NCI-H1417 treated with DMSO at 0.1 percent for 48 hours (cell line): ENCODE results near the gene UBR1.
"Not testable (repeated sequence)": the region's sequence is repeated elsewhere in the genome, so short reads cannot be mapped to it uniquely, and the experiment has no call there.

Experiments
- DNase-seq: peaks from one replicate; lab custom pipeline; 2025; lab: John Stamatoyannopoulos, UW

Gene UBR1

DNA sequence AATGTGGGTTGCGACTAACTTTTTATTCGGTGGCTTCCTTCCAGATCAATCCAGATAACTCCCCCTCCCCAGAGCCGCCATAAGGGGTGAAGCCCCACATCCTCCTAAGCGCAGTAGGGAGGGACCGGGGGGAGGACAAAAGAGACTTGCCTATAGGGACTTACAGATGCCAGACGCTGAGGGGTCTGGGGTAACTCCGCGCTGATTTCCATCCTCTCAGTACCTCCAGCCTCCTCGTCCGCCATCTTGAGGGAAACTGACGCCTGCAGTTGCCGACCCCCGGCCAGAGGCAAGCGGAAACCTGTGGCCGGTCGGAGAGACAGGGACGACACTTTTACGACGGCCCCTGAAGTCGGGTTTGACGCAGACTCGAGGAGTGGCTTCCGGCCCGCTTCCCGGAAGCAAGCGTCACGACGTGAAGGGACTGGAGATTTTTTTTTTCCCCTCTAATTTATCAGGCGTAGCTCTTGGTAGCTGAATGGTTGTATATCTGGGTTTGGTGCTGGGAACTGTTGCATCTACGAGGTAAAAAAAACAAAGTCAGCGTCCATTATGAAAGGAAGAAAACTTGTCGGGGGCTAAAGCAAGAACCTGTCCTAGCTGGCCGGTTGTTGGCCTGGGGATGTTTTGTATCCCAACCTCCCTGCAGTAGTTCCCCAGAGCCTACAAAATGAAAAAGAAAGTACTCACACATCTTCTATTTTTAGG is at the start of gene UBR1:
UBR1 (minus strand) TSS at position 261 of the 708 bp plus-strand sequence; CDS start at position 245, 16 bp downstream.
- DNase-seq = no peak

DNA sequence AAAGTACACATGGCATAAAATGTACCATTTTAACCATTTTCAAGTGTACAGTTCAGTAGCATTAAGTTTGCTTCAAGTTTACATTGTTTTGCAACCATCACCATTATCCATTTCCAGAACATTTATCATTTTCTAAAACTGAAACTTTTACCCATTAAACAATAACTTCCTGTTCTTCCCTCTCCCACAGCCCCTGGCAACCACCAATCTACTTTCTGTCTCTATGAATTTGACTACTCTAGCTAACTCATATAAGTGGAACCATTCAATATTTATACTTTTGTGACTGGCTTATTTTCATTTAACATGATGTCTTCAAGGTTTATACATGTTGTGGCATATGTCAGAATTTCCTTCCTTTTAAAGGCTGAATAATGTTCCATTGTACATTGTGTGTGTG is 47.4 kb upstream of the UBR1 start:
- no peak for DNase-seq

DNA sequence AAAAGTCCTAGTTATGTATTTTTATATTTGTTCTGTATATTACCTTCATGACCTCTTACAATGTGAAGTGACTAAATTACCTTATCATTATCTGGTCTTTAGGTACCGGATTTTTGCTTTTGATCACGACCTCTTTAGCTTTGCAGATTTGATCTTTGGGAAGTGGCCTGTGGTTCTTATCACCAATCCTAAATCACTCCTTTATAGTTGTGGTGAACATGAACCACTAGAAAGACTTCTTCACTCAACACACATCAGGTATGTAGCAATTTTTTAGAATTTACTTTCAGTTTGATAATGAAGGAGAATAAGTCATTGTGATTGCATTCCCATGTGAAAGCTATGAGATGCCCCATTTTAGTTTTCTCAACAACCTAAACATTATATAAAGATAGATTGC is 45.9 kb upstream of the UBR1 start:
- no peak for DNase-seq

DNA sequence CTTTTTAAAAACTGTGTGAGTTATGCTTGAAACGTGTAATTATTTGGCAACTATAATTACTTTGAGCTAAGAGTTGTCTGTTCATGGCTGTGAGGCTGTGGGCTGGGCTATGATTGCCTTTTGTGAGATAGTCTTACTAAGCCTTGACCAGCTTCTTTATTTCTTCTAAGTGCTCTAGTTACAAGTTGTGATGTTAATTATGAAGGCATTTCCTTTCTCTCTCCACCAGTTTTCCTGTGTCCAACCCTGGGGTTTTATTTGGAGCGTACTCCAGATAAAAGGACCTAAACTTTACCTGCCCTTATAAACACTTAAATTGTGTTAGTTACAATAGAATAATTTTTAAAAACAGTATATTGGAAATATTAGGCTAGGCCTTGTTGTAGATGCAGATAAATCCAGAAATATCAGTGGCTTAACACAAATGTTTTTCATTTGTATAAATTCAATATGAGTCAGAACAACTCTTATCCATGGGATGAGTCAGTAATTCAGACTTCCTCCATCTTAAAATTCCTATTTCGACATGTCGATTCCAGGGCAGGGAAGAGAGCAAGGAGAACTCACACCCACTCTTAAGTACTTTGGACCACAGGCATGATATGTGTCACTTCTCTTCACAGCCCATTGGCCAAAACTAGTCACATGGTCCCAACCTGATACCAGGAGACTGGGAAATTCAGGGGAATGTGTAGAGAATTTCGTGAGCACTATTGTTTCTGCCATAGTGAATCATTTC is 44.5 kb upstream of the UBR1 start:
- no peak for DNase-seq

DNA sequence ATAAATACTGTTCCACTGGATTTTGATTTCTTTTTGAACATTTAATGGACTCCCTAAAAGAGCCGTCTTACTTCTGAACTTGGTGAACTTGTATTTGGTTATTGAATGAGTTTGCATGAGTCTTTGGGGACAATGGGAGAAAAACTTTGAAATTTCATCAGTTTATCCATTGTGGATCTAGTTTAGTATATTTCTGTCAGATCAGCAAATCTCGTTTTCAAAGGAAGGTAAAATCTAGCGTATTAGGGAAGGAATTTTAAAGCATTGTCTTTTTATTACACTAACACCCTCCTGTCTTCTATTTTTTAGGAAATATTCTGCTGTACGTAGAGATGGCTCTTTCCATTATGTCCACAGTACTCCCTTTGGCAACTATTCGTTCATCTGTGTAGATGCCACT is 40.3 kb upstream of the UBR1 start:
- no peak for DNase-seq

DNA sequence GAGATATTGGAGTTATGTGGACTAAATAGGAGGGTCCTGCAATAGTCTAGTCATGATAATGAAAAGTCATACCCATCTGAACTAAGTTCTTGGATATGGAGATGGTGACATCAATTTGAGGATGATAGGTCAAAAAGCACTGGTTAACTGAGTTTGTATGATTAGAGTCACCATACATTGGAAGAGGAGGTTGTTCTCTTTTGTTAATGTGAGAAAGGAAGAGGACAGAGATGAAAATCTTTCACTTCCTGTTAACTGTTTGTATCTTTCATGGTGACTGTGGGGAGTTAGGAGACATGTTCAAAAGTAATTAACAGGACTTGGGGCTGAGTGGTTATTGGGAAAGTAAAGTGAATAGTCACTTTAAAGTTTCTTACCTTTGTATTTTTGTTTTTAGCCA is 38.7 kb upstream of the UBR1 start:
- no peak for DNase-seq

DNA sequence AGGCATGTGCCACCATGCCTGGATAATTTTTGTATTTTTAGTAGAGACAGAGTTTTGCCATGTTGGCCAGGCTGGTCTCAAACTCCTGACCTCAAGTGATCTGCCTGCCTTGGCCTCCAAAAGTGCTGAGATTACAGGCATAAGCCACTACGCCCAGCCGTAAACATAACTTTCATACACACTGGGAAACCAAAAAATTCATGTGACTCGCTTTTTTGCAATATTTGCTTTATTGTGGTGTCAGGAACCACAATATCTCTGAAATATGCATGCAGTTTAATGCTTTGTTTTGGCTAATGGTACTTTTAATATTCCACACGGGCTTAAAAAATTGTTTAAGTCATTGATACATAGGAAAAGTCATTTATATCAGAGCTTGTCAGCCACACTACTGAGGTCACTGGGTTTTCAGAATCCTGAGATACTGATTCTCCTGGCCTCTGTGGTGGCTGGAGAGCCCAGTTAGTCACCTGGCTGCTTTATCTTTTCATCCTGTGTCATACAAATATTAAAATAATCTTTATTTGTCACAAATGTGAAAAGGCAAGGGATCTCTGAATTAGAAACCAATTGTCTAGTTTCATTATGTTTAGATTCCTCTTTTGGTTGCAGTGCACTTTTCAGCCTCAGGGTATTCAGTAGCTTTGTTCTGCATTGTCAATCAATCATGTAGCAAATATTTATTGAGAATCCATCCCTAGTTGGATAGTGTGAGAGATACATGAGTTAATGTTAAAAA is 37.5 kb upstream of the UBR1 start:
- no peak for DNase-seq

DNA sequence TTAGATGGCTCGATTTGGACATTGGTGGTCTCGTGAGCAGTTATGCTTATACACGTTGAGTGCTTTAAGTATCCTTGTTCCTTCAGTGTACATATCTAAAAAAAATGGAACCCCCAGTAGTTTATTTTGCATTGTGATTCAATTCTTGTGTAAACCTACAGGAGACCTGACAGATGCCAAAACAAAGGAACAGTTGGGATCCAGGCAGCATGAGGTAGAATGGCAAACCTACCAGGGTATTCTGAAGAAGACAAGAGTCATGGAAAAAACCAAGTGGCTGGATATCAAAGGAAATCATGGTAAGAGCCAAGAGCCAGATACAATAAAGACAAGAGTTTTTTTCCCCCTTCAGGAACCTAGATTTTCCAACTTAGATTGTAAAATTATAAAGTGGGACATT is 29.5 kb upstream of the UBR1 start:
- DNase-seq = no peak

DNA sequence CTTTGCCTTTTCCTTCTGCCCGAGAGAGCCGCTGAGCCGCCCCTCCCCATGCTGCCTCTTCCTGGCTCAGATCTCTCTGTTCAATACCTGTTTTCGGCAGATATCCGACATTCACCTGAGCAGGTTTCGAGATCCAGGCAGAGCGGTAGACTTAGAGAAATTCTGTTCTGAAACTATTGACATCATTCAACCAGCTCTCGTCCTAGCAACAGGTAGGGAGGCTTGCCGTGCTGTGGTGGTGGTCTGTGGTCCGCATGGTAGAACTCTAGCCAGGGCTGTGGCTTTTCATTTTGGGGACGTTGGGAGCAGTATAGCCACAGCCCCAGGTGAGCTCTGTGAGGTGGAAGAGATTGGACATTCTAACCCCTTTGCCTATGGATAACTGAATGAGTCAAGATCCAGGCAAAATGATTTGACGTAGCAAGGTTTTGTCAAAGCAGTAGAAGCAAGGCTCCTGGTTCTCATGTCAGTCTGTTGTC is 28.4 kb upstream of the UBR1 start:
- no peak for DNase-seq

DNA sequence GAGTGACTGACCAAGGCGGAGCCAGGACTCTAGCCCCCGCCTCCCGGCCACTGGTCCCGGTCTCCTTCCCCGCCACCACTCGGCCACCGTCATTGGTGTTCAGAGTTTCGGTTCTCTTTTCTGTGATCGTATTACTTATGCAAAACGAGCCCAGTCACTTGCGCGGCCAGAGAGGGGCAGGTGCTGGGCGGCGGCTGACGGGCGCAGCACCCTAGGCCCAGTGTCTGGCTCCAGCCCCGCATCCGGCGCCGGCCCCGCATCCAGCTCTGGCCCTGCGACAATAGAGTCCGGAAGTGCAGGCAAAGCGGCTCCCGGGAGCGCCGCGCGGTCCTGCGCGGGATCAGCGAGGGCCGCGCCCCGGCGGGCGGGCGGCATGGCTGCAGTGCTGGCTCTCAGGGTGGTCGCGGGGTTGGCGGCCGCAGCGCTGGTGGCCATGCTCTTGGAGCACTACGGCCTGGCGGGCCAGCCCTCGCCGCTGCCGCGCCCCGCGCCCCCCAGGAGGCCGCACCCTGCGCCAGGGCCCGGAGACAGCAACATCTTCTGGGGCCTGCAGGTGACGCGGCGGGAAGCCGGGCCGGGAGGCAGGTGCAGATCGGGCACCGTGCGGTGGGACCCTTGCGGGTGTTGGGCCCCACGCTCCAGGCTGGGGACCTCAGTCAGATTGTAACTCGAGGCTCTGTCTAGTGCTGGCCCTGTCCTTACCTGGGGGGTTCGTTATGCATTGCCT is 27.8 kb upstream of the UBR1 start, which contains the start of gene TMEM62:
TMEM62 (plus strand) TSS at position 157 of the 727 bp plus-strand sequence; CDS start at position 374, 217 bp downstream.
- no peak for DNase-seq

DNA sequence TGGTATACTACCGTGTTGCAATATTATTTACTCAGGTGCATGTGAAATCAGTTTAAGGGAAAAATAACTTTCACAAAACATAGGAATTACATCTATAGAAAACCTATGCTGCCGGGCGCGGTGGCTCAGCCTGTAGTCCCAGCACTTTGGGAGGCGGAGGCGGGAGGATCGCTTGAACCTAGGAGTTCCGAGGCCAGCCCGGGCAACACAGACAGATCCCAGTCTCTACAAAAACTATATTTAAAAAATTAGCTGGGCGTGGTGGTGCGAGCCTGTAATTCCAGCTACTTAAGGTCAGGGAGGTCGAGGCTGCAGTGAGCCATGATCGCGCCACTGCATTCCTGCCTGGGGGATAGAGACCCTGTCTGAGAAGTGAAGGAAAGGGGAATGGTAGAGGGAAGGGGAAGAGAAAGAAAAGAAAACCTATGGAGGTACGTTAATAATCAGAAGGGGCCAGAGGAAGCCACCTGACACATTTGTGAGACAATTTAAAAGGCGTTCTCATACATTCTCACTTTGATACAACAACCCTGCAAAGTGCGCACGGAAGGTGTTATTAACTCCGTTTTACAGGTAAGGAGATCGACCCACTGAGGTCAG is 27.1 kb upstream of the UBR1 start:
- DNase-seq = no peak

DNA sequence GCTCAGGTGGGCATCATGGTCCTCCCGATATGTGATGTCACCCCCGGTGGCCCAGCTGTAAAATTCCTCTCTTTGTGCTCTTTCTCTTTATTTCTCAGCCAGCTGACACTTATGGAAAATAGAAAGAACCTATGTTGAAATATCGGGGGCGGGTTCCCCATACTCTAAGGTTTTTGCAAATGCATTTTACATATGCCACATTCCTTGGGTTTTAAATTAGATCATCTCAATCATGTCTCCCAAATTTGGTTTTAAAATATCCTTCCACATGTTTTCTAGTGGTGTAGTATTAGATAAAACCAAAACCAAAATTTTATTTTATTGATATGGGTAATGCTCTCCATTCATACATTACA is 23.1 kb upstream of the UBR1 start:
- no peak for DNase-seq

DNA sequence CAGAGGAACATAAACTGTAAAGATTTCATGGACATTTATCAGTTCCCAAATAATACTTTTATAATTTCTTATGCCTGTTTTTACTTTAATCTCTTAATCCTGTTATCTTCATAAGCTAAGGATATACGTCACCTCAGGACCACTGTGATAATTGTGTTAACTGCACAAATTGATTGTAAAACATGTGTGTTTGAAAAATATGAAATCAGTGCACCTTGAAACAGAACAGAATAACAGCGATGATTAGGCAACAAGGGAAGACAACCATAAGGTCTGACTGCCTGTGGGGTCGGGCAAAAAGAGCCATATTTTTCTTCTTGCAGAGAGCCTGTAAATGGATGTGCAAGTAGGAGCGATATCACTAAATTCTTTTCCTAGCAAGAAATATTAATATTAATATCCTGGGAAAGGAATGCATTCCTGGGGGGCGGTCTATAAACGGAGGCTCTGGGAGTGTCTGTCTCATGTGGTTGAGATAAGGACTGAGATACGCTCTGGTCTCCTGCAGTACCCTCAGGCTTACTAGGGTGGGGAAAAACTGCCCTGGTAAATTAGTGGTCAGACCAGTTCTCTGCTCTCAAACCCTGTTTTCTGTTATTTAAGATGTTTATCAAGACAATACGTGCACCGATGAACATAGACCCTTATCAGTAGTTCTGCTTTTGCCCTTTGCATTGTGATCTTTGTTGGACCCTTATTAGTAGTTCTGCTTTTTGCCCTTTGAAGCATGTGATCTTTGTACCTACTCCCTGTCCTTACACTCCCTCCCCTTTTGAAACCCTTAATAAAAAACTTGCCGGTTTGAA is 22.5 kb upstream of the UBR1 start:
- not testable (repeated sequence) for DNase-seq

DNA sequence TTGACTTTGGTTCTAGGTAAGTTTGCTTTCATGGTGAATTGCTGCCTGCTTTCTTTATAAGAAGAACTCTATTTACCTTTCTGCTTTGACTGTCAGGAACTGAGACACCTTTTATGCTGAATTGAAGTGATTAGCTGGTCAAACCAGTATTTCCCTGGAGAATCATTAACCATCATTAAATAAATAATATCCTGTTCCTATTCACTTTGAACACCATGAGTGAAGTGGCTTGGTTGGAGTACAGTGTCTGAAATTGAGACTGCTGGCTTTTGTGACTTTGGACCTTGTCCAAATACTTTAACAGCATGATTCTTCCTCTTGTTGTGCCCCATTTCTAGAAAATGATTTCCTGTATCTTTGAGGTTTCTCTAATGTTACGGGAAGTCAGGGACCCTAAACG is 21.9 kb upstream of the UBR1 start:
- DNase-seq = no peak

DNA sequence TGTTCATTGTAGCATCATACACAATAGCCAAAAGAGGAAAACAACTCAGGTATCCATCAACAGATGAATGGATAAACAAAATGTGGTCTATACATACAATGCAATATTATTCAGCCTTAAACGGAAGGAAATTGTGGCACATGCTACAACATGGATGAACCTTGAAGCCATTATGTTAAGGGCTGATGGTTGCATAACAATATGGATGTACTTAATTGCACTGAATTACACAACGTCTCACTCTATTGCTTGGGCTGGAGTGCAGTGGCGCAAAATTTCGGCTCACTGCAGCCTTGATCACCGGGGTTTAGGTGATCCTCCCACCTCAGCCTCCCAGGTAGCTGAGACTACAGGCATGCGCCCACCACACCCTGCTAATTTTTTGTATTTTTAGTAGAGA is 20.5 kb upstream of the UBR1 start:
- DNase-seq = no peak

DNA sequence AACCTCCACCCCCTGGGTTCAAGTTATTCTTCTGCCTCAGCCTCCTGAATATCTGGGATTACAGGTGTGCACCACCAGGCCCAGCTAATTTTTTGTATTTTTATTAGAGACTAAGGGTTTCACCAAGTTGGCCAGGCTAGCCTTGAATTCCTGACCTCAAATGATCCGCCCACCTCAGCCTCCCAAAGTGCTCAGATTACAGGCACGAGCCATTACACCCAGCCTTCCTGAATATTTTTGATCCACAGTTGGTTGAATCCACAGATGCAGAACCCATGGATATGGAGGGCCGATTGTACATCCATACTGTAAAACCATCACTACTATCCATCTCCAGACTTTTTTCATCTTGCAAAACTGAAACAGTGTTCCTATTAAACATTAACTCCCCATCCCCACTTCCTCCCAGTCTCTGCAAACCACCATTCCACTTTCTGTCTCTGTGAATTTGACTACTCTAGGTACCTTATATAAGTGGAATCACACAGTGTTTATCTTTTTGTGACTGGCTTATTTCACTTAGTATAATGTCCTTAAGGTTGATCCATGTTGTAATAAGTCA is 19.3 kb upstream of the UBR1 start:
- DNase-seq = no peak

DNA sequence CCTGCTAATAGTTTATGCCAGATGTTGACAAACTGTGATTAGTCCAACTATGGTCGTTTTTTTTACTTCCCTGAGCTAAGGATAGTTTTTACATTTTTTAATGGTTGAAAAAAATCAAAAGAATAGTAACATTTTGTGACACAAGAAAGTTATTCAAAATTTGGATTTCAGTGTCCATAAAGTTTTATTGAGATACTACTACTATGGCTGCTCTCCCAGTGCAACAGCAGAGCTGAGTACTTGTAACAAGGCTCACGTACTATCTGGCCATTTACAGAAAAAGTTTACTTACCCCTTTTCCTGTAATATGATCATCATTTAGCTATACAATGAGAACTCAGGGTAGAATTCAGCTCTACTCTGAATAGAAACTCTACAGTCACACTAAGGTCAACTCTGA is 16.0 kb upstream of the UBR1 start:
- no peak for DNase-seq

DNA sequence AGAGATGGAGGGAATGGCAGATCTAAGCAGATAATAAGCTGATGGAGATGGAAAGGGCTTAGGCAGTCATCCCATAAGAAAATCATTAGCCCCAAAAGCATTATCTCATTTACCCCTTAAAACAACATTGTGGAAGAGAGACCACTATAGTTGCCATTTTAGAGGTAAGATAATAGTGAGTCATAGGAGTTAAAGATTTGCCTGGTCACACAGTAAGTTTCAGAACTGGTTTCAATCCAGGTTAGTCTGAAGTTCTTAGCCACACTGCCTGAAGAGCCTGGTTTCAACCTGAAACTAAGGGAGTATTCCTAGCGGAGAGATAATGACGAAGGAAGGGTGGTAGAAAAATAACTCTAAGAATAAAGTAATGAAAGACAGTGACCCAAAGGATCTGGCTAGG is 13.0 kb upstream of the UBR1 start:
- DNase-seq = no peak

DNA sequence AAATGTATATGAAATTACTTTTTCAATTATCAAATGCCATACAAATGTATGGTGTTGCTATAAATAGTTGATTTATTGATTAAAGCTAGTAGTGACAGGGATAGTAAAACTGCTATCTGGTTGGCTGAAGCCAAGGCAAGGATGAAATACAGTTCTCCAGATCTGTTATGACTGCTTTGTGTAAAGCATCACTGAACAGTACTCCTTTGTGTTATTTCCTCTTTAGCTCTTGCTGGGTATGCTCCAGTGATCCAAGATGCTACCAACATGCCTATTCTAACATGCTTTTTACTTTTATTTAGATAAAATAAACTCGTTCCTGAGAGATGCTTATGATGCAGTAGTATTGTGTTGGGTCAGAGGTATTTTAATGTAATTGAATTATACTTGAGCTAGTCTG is 12.4 kb upstream of the UBR1 start:
- DNase-seq = no peak

DNA sequence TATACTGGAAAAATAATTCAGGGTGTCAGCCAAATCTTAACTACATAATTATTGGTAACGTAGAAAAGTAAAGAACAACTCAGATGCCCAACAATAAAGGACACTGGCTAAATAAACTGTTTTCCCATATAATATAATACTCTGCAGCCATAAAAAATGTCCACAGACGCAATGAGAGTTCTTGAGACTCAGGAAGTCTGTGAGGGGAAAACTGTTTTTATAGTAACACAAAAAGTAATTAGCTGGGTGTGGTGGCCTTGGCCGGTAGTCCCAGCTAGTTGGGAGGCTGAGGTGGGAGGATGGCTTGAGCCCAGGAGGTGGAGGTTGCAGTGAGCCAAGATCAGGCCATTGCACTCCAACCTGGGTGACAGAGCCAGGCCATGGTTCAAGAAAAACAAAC is 5.5 kb upstream of the UBR1 start:
- no peak for DNase-seq

DNA sequence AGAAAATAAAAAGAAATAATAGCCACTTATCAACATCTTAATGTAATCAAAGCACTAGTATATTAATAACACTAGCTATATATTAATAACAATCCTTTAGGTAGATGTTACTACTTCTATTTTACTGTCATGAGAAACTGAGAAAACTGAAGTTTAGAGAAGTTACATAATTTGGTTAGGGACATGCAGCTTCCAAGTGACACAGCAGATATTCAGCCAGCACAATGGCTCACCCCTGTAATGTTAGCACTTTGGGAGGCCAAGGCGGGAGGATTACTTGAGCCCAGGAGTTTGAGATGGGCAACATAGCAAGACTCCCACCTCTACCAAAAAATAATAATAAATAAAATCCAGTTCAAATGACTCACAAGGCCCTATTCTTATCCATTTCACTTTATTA is 1.9 kb upstream of the UBR1 start:
- DNase-seq = no peak
